Measurements from ENCODE around the gene OTOGL.
A peak's percentile ranks its signal among the peaks of the same experiment; 100 is the strongest.
"Not testable (repeated sequence)": the region's sequence is repeated elsewhere in the genome, so short reads cannot be mapped to it uniquely, and the experiment has no call there.

The OTOGL gene

GRCh38 chr12:80184926-80185325 is 85.6 kb downstream of the OTOGL start:
- DNase-seq (ENCODE audit: low read depth), result peak; percentile 29

GRCh38 chr12:80186727-80187217 is 87.4 kb downstream of the OTOGL start:
- peak; percentile 93 for DNase-seq (ENCODE audit: low read depth)

GRCh38 chr12:80187660-80188090 is 88.3 kb downstream of the OTOGL start:
- DNase-seq (ENCODE audit: low read depth), result peak; percentile 81

- no peak for DNase-seq (ENCODE audit: low read depth)
These were observed 89.2 kb downstream of the OTOGL start for GRCh38 chr12:80188576-80188975.

- DNase-seq (ENCODE audit: low read depth), result peak; percentile 95
These were observed 89.9 kb downstream of the OTOGL start for GRCh38 chr12:80189241-80189640.

- no peak for DNase-seq (ENCODE audit: low read depth)
These were observed 90.7 kb downstream of the OTOGL start for GRCh38 chr12:80190001-80190400.

GRCh38 chr12:80192087-80192486 is 92.8 kb downstream of the OTOGL start:
- DNase-seq (ENCODE audit: low read depth), result no peak

GRCh38 chr12:80193865-80194264 is 94.5 kb downstream of the OTOGL start:
- no peak for DNase-seq (ENCODE audit: low read depth)

- peak; percentile 72 for DNase-seq (ENCODE audit: low read depth)
These were observed 95.9 kb downstream of the OTOGL start for GRCh38 chr12:80195074-80195726.

- no peak for DNase-seq (ENCODE audit: low read depth)
These were observed 96.4 kb downstream of the OTOGL start for GRCh38 chr12:80195737-80196136.

- DNase-seq (ENCODE audit: low read depth), result no peak
These were observed 97.1 kb downstream of the OTOGL start for GRCh38 chr12:80196419-80196818.

- DNase-seq (ENCODE audit: low read depth), result no peak
These were observed 99.5 kb downstream of the OTOGL start for GRCh38 chr12:80198782-80199337.

GRCh38 chr12:80199931-80200330 is 100.6 kb downstream of the OTOGL start:
- DNase-seq (ENCODE audit: low read depth), result no peak

- DNase-seq (ENCODE audit: low read depth), result no peak
These were observed 101.1 kb downstream of the OTOGL start for GRCh38 chr12:80200414-80200813.

- no peak for DNase-seq (ENCODE audit: low read depth)
These were observed 102.6 kb downstream of the OTOGL start for GRCh38 chr12:80201908-80202307.

- DNase-seq (ENCODE audit: low read depth), result no peak
These were observed 106.6 kb downstream of the OTOGL start for GRCh38 chr12:80205960-80206359.

- no peak for DNase-seq (ENCODE audit: low read depth)
These were observed 108.7 kb downstream of the OTOGL start for GRCh38 chr12:80208071-80208470.

- DNase-seq (ENCODE audit: low read depth), result no peak
These were observed 112.3 kb downstream of the OTOGL start for GRCh38 chr12:80211671-80212070.

GRCh38 chr12:80212938-80213645 is 113.8 kb downstream of the OTOGL start:
- no peak for DNase-seq (ENCODE audit: low read depth)

- DNase-seq (ENCODE audit: low read depth), result no peak
These were observed 114.5 kb downstream of the OTOGL start for GRCh38 chr12:80213871-80214270.

- no peak for DNase-seq (ENCODE audit: low read depth)
These were observed 117.7 kb downstream of the OTOGL start for GRCh38 chr12:80217011-80217535.

- DNase-seq (ENCODE audit: low read depth), result not testable (repeated sequence)
These were observed 119.6 kb downstream of the OTOGL start for GRCh38 chr12:80218925-80219324.

GRCh38 chr12:80219345-80219744 is 120.0 kb downstream of the OTOGL start:
- DNase-seq (ENCODE audit: low read depth), result no peak

All from EH (cell line).